ENCODE measurements around the gene SH3BP1.
A peak's percentile ranks its signal among the peaks of the same experiment; 100 is the strongest.

SH3BP1 gene

GRCh38 chr22:37659066-37659896 lies 19.8 kb downstream of the SH3BP1 start:
- no peak for TF ChIP-seq CTCF (IDR thresholded peaks at IDR 0.05; ENCODE audit: low read depth, low read length)
- DNase-seq (ENCODE audit: extremely low read depth, low read depth), result no peak

GRCh38 chr22:37659897-37660708 lies 20.6 kb downstream of the SH3BP1 start:
- no peak for DNase-seq (ENCODE audit: extremely low read depth, low read depth)
- no peak for TF ChIP-seq CTCF (IDR thresholded peaks at IDR 0.05; ENCODE audit: low read depth, low read length)

- TF ChIP-seq CTCF (IDR thresholded peaks at IDR 0.05; ENCODE audit: low read depth, low read length), result no peak
- no peak for DNase-seq (ENCODE audit: extremely low read depth, low read depth)
Observed at GRCh38 chr22:37660709-37661045, 21.2 kb downstream of the SH3BP1 start.

- peak; percentile 68 for TF ChIP-seq CTCF (IDR thresholded peaks at IDR 0.05; ENCODE audit: low read depth, low read length)
- no peak for DNase-seq (ENCODE audit: extremely low read depth, low read depth)
Observed at GRCh38 chr22:37661160-37661924, 21.9 kb downstream of the SH3BP1 start.

- DNase-seq (ENCODE audit: extremely low read depth, low read depth), result no peak
- TF ChIP-seq CTCF (IDR thresholded peaks at IDR 0.05; ENCODE audit: low read depth, low read length), result no peak
Observed at GRCh38 chr22:37662039-37662438, 22.6 kb downstream of the SH3BP1 start.

- DNase-seq (ENCODE audit: extremely low read depth, low read depth), result no peak
- TF ChIP-seq CTCF (IDR thresholded peaks at IDR 0.05; ENCODE audit: low read depth, low read length), result no peak
Observed at GRCh38 chr22:37663521-37664140, 24.2 kb downstream of the SH3BP1 start.

All from AG09319 (cell line).